Measurements from ENCODE around the gene PTGIS.

The PTGIS gene

DNA sequence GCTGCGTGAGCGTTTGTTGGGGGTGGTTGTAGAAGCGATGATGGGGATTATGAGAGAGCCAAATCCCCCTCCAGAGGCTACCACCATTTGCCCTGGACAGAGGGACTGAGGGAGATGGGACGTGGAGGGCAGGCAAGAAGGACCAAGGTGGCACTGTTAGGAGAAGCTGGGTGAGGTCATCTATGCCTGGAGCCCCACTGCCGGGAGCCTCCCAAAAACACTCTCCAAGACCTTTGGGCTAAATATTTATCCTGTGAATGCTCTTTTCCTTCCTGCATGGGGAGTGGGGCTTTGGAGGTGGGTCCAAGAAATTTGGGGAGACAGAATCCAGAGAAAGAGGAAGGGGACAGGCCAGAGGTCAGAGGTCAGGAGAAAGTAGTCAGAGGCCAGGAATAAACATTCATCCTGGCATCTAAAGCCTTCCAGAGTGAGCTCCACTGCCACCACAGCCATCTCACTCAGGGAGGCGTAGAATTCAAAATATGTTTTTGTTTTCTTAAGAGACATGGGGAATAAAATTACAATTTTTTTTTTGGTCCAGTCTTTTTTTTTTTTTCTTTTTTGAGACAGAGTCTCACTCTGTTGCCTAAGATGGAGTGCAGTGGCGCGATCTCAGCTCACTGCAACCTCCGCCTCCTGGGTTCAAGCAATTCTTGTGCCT, 17.8 kb upstream of the PTGIS start:
- DNase-seq (ENCODE audit: extremely low read depth, low read depth) = no peak
- TF ChIP-seq, protein P1, sequence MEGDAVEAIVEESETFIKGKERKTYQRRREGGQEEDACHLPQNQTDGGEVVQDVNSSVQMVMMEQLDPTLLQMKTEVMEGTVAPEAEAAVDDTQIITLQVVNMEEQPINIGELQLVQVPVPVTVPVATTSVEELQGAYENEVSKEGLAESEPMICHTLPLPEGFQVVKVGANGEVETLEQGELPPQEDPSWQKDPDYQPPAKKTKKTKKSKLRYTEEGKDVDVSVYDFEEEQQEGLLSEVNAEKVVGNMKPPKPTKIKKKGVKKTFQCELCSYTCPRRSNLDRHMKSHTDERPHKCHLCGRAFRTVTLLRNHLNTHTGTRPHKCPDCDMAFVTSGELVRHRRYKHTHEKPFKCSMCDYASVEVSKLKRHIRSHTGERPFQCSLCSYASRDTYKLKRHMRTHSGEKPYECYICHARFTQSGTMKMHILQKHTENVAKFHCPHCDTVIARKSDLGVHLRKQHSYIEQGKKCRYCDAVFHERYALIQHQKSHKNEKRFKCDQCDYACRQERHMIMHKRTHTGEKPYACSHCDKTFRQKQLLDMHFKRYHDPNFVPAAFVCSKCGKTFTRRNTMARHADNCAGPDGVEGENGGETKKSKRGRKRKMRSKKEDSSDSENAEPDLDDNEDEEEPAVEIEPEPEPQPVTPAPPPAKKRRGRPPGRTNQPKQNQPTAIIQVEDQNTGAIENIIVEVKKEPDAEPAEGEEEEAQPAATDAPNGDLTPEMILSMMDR (IDR thresholded peaks at IDR 0.05; ENCODE audit: low read depth, low read length) = no peak

DNA sequence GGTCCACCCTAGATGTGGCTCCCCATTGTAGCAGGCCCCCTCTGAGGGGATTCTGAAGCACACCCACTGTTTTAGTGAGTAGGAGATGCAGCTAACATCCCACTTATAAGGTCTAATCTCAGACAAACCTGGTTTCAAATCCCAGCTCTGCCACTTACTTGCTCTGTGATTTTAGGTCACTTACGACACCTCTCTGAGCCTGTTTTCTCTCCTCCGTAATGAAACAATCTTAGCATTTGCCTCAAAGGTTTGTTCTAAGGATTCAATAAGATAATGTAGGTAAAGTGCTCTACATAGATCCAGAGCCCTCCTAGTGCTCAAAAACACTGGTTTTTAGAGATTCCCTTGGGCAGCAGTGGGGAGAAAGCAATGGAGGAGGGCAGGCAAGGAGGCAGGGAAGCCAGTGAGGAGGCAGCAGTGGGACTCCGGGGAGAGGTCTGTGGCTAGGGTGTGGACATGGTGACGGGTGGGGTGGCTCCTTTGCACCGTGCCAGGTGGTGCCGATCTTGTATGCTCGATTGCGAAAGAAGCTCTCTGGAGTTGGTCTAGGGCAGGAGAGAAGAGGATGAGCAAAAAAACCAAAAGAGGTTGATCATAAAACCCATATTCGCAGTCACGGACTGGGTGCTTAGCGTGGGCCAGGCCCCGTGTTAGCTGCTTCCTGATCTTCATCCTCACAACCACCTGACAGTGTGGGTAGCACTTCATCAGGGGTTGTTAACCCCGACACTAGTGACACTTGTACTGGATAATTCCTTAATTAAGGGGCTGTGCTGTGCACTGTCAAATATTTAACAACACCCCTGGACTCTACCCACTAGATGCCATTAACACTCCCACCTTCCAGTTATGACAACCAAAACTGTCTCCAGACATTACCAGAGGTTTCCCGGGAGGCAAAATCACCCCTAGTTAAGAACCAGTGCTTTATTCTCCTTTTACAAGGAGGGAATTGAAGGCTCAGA, 16.8 kb upstream of the PTGIS start:
- TF ChIP-seq, protein P1 (IDR thresholded peaks at IDR 0.05; ENCODE audit: low read depth, low read length) = no peak
- DNase-seq (ENCODE audit: extremely low read depth, low read depth) = no peak

DNA sequence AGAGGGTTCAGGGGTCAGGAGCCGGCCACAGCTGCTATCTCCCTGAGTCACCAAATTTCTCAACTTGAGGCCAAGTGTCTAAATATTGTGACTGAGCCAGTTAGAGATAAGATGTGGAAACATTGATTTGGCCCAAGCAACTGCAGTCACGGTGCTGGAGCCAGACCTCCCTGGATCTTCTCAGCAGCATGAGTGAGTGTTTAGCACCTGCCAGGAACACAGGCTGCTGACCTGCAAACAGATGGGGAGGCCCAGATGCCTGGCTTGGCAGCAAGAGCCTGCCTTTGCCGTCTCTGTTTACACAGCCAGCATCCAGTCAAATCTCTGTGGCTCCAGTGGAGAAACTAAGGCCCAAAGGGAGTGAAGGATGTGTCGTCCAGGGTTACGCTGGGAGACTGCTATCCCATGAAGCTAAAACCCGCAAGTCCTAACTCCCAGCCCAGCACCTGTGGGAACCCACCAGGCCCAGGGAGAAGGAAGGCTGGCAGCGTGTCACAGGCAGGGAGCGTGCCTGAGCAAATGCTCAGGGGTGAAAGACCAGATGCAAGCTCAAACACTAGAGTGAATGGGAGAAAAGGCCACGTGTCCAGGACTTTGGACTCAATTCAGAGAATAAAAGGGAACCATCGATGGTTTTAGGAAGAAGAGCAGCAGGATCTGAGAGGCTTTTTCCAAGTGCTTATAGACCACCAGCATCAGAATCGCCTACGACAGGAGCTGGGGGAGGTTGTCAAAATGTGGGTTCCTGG, 15.9 kb upstream of the PTGIS start:
- peak; percentile 91 for DNase-seq (ENCODE audit: extremely low read depth, low read depth)
- TF ChIP-seq, protein P1 (IDR thresholded peaks at IDR 0.05; ENCODE audit: low read depth, low read length) = no peak

DNA sequence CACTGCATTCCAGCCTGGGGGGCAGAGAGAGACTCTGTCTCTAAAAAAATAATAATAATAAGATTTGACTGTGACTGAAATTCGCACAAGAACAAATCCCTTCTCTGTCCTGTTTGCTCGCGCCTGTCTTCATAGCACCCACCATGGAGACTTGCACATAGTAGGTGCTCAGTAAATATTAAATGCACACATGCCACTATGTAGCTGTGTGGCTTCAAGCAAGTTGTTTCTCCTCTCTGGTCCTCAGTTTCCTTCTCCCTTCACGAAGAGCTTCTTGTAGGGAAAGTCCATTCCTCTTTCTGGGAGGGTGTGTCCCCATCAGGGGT, 15.4 kb upstream of the PTGIS start:
- TF ChIP-seq, protein P1 (IDR thresholded peaks at IDR 0.05; ENCODE audit: low read depth, low read length) = no peak
- no peak for DNase-seq (ENCODE audit: extremely low read depth, low read depth)

DNA sequence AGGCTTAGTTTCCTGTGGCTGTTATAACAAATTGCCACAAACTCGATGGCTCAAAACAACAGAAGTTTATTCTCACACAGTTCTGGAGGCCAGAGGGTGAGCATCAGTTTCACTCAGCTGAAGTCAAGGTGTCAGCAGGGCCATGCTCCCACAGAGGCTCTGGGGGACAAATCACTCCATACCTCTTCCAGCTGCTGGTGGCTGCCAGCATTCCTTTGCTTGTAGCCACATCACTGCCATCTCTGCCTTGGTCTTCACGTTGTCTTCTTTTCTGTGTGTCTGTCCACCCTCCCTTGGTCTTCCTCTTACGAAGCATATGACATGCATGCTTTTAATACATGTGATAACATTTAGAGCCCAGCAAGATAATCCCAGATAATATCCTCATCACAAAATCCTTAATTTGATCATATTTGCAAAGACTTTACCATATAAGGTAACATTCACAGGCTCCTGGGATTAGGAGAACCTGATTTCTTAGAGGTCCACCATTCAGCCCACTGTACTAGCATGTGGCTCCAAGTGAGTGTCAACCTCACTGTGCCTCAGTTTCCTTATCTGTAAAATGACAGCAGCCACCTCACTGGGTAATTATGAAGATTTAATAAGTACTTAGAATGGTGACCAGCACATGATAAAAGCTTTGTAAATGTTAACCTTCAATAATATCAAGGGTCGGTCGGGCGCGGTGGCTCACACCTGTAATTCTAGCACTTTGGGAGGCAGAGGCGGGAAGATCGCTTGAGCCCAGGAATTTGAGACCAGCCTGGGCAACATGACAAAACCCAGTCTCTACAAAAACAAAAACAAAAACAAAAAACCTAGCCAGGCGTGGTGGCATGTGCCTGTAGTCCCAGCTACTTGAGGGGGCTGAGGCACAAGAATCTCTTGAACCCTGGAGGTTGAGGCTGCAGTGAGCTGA, 14.7 kb upstream of the PTGIS start:
- no peak for DNase-seq (ENCODE audit: extremely low read depth, low read depth)
- TF ChIP-seq, protein P1 (IDR thresholded peaks at IDR 0.05; ENCODE audit: low read depth, low read length) = no peak

DNA sequence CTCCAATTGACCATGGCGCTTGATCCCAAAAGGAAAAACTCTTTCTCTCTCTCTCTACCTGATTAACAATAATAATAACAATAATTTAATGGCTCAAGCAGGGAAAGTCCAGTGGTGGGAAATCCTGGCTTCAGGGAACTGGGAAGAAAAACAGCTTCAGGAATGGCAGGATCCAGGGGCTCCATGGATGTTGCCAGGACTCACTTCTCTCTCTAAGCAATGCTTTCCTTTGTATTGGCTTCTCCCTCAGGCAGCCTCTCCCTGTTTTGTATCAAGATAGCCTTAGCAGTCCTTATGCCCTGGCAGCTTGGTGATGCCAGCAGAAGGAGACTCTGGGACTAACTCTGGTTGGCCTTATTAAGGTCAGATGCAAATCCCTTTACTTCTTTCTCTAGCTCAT, 13.5 kb upstream of the PTGIS start:
- TF ChIP-seq, protein P1 (IDR thresholded peaks at IDR 0.05; ENCODE audit: low read depth, low read length) = no peak
- no peak for DNase-seq (ENCODE audit: extremely low read depth, low read depth)

Measured in AG09319 (cell line).